ELR (cell line): ENCODE measurements around the gene KRTAP4-4.

ENCODE experiments used
- DNase-seq: peaks from one replicate; pipeline ENCODE4 v3.0.0-alpha.2; 2015; ENCODE audit warnings: low read depth

Gene KRTAP4-4

GRCh38 chr17:41111151-41111885, 49.2 kb downstream of the KRTAP4-4 start:
- DNase-seq: peak; percentile 31
